H1 (cell line): ENCODE measurements around the gene TMEM117. TPM values are rescaled to one million over a fixed set of nuclear protein-coding genes. Genes with fewer than 3 reads are reported as not detected.

Experiments used
- CTCF ChIA-PET: fragments of 300-600 bp; sonication (Branson Sonifier 250); formaldehyde crosslinking; loops from one replicate; lab custom pipeline; 2021; ENCODE audit not compliant: partially characterized antibody; lab: Charles Lee
- POLR2A ChIA-PET: fragments of 300-600 bp; sonication (Branson Sonifier 250); formaldehyde crosslinking; loops from one replicate; lab custom pipeline; 2021; ENCODE audit warnings: inconsistent platforms; ENCODE audit not compliant: partially characterized antibody; lab: Charles Lee
- DNase-seq, 2 experiments: peaks; one replicate each; pipeline versions ENCODE4 v3.0.0 to v3.0.0-alpha.2; 2010 to 2022; ENCODE audit warnings: low spot score in 2 of 2, low read depth in 1 of 2, mixed read lengths in 1 of 2
- FAIRE-seq: peaks from 2 replicates; lab custom pipeline; 2011; peaks lifted over from hg19 to GRCh38; lab: Jason Lieb, UNC
- H2AFZ ChIP-seq: 2 replicates; pipeline ENCODE4 v1.8.1; 2012; ENCODE audit warnings: low read length, inconsistent platforms
- H2AK5ac ChIP-seq: 2 replicates; pipeline ENCODE4 v1.6.1; 2013; ENCODE audit warnings: low read depth, low read length
- H2BK120ac ChIP-seq: replicated peaks from 2 replicates; pipeline ENCODE3; 2013; ENCODE audit warnings: low read depth, low read length, inconsistent platforms
- H2BK12ac ChIP-seq: 2 replicates; pipeline ENCODE4 v1.6.1; 2013; ENCODE audit warnings: low read depth, low read length
- H2BK15ac ChIP-seq: 2 replicates; pipeline ENCODE4 v1.6.1; 2013; ENCODE audit warnings: low read length
- H2BK20ac ChIP-seq: 2 replicates; pipeline ENCODE4 v1.6.1; 2013; ENCODE audit warnings: low read length
- H2BK5ac ChIP-seq: 2 replicates; pipeline ENCODE4 v1.6.1; 2013; ENCODE audit warnings: low read depth, low read length
- H3K14ac ChIP-seq: 2 replicates; pipeline ENCODE4 v1.6.1; 2013; ENCODE audit warnings: inconsistent platforms; ENCODE audit not compliant: insufficient read length
- H3K18ac ChIP-seq: 2 replicates; pipeline ENCODE4 v1.6.1; 2013; ENCODE audit warnings: low read length; ENCODE audit errors: extremely low read depth
- H3K23ac ChIP-seq: 2 replicates; pipeline ENCODE4 v1.6.1; 2013; ENCODE audit warnings: inconsistent platforms; ENCODE audit not compliant: insufficient read length
- H3K23me2 ChIP-seq: 2 replicates; pipeline ENCODE4 v1.6.1; 2013; ENCODE audit warnings: low read depth, low read length
- H3K27ac ChIP-seq: 2 replicates; pipeline ENCODE4 v1.6.1; 2011; ENCODE audit warnings: low read depth, low read length, inconsistent platforms
- H3K27me3 ChIP-seq, 4 experiments: replicated peaks in 1 of 4; 1 replicate in 1 of 4; 2 replicates in 3 of 4; pipeline versions ENCODE4 v1.6.1 to v1.8.1; 2011 to 2013; ENCODE audit warnings: low read length in 3 of 4, mild to moderate bottlenecking in 3 of 4, inconsistent platforms in 2 of 4, mixed read lengths in 2 of 4, moderate library complexity in 1 of 4; ENCODE audit not compliant: control insufficient read depth in 3 of 4, insufficient read depth in 3 of 4; ENCODE audit errors: extremely low read depth in 1 of 4
- H3K36me3 ChIP-seq, 4 experiments: 2 replicates each; pipeline versions ENCODE4 v1.6.1 to v1.8.1; 2011 to 2013; ENCODE audit warnings: mild to moderate bottlenecking in 4 of 4, low read length in 3 of 4, moderate library complexity in 2 of 4, control low read depth in 1 of 4, inconsistent platforms in 1 of 4; ENCODE audit not compliant: insufficient read depth in 4 of 4, control insufficient read depth in 2 of 4
- H3K4ac ChIP-seq: replicated peaks from 2 replicates; pipeline ENCODE3; 2013; ENCODE audit warnings: low read length, low read depth, mixed read lengths, inconsistent platforms; ENCODE audit not compliant: insufficient read length
- H3K4me1 ChIP-seq, 4 experiments: replicated peaks in 1 of 4; 1 replicate in 1 of 4; 2 replicates in 3 of 4; pipeline versions ENCODE4 v1.6.1 to v1.8.1; 2011 to 2013; ENCODE audit warnings: low read length in 3 of 4, inconsistent platforms in 2 of 4, mixed read lengths in 1 of 4; ENCODE audit not compliant: insufficient read depth in 4 of 4, control insufficient read depth in 3 of 4
- H3K4me2 ChIP-seq, 2 experiments: 2 replicates each; pipeline versions ENCODE4 v1.6.1 to v1.8.1; 2011 to 2013; ENCODE audit warnings: low read depth in 2 of 2, low read length in 2 of 2, control low read depth in 1 of 2, inconsistent platforms in 1 of 2, mild to moderate bottlenecking in 1 of 2; ENCODE audit not compliant: insufficient read depth in 1 of 2
- H3K4me3 ChIP-seq, 4 experiments: fragments of 200-600, 300-600 bp in 1 of 4; sonication (generic), shearing (Covaris generic), sonication (Bioruptor Twin) in 1 of 4; 2 replicates each; pipeline versions ENCODE4 v1.5.1 to v1.8.1; 2011 to 2016; ENCODE audit warnings: low read length in 4 of 4, low read depth in 3 of 4, control low read depth in 2 of 4, inconsistent platforms in 2 of 4, mild to moderate bottlenecking in 2 of 4, mixed read lengths in 1 of 4, moderate library complexity in 1 of 4; ENCODE audit not compliant: insufficient read depth in 2 of 4; ENCODE audit errors: extremely low read depth in 1 of 4
- H3K56ac ChIP-seq: replicated peaks from 2 replicates; pipeline ENCODE3; 2013; ENCODE audit warnings: low read depth, mild to moderate bottlenecking, mixed read lengths, low read length, inconsistent platforms; ENCODE audit not compliant: insufficient read length
- H3K79me1 ChIP-seq: 2 replicates; pipeline ENCODE4 v1.6.1; 2013; ENCODE audit warnings: low read depth, low read length, control low read depth
- H3K79me2 ChIP-seq, 2 experiments: 2 replicates each; pipeline versions ENCODE4 v1.6.1 to v1.8.1; 2012 to 2013; ENCODE audit warnings: low read length in 2 of 2, mild to moderate bottlenecking in 2 of 2, inconsistent platforms in 1 of 2; ENCODE audit not compliant: insufficient read depth in 2 of 2, control insufficient read depth in 1 of 2
- H3K9ac ChIP-seq, 4 experiments: replicated peaks in 1 of 4; 1 replicate in 1 of 4; 2 replicates in 3 of 4; pipeline versions ENCODE4 v1.6.1 to v1.8.1; 2011 to 2013; ENCODE audit warnings: low read depth in 3 of 4, low read length in 3 of 4, control low read depth in 2 of 4, mild to moderate bottlenecking in 2 of 4, moderate library complexity in 2 of 4, inconsistent platforms in 1 of 4; ENCODE audit errors: extremely low read depth in 1 of 4
- H3K9me3 ChIP-seq, 2 experiments: 2 replicates each; pipeline versions ENCODE4 v1.6.1 to v1.8.1; 2012 to 2013; ENCODE audit warnings: mild to moderate bottlenecking in 2 of 2, moderate library complexity in 2 of 2, control low read depth in 1 of 2, inconsistent platforms in 1 of 2, low read depth in 1 of 2, low read length in 1 of 2, mixed read lengths in 1 of 2; ENCODE audit not compliant: insufficient read depth in 2 of 2
- H4K20me1 ChIP-seq, 2 experiments: replicated peaks in 1 of 2; 2 replicates each; pipeline versions ENCODE3 to v1.8.1; 2011 to 2013; ENCODE audit warnings: inconsistent platforms in 2 of 2, low read length in 2 of 2, mild to moderate bottlenecking in 1 of 2; ENCODE audit not compliant: insufficient read depth in 2 of 2, control insufficient read depth in 1 of 2
- H4K5ac ChIP-seq: 2 replicates; pipeline ENCODE4 v1.6.1; 2013; ENCODE audit warnings: low read length, low read depth, mixed read lengths, inconsistent platforms; ENCODE audit not compliant: insufficient read length
- H4K8ac ChIP-seq: 2 replicates; pipeline ENCODE4 v1.8.0; 2013; ENCODE audit warnings: mild to moderate bottlenecking, moderate library complexity, low read length, inconsistent platforms; ENCODE audit not compliant: insufficient read depth; ENCODE audit errors: extremely low read depth
- H4K91ac ChIP-seq: replicated peaks from 2 replicates; pipeline ENCODE3; 2013; ENCODE audit warnings: low read length, mixed read lengths, inconsistent platforms; ENCODE audit not compliant: insufficient read length
- ASH2L ChIP-seq: fragments of 200-600, 300-600 bp; sonication (generic); IDR thresholded peaks from one replicate; pipeline ENCODE4 v1.7.1; 2017; ENCODE audit warnings: low read length
- CBX8 ChIP-seq: fragments of 300-800, 300-1000 bp; sonication (generic); IDR thresholded peaks from 2 replicates; pipeline ENCODE4 v1.7.1; 2016; ENCODE audit warnings: low read depth, low read length, borderline replicate concordance
- CEBPB ChIP-seq: IDR thresholded peaks from 2 replicates; pipeline ENCODE4 v1.6.1; 2012; ENCODE audit warnings: low read depth, low read length
- CREB1 ChIP-seq: IDR thresholded peaks from 2 replicates; pipeline ENCODE4 v1.6.1; 2012; ENCODE audit warnings: inconsistent platforms
- CTBP2 ChIP-seq: IDR thresholded peaks from 2 replicates; pipeline ENCODE4 v1.7.0; 2011; ENCODE audit warnings: borderline replicate concordance, mild to moderate bottlenecking, moderate library complexity, mixed read lengths, low read length; ENCODE audit not compliant: insufficient read depth, insufficient read length
- RBBP5 ChIP-seq: IDR thresholded peaks from 2 replicates; pipeline ENCODE4 v1.7.1; 2012; ENCODE audit warnings: low read depth, mild to moderate bottlenecking, inconsistent platforms, low read length, moderate library complexity, borderline replicate concordance
- SAP30 ChIP-seq: fragments of 300-600 bp; sonication (generic); IDR thresholded peaks from 2 replicates; pipeline ENCODE4 v1.7.1; 2012; ENCODE audit warnings: low read length, moderate library complexity, mild to moderate bottlenecking, inconsistent platforms; ENCODE audit not compliant: insufficient read depth, insufficient replicate concordance
- SP4 ChIP-seq: IDR thresholded peaks from 2 replicates; pipeline ENCODE4 v1.6.1; 2012; ENCODE audit warnings: low read length, inconsistent platforms
- SUZ12 ChIP-seq: fragments of 200-600 bp; sonication (generic); IDR thresholded peaks from 2 replicates; pipeline ENCODE4 v1.6.1; 2012; ENCODE audit warnings: mild to moderate bottlenecking, inconsistent platforms, low read length, moderate library complexity, mixed read lengths
- TCF12 ChIP-seq: IDR thresholded peaks from 2 replicates; pipeline ENCODE4 v1.6.1; 2011; ENCODE audit warnings: low read depth, mild to moderate bottlenecking, low read length
- ZNF274 ChIP-seq: IDR thresholded peaks from 2 replicates; pipeline ENCODE4 v1.7.0; 2012; ENCODE audit warnings: low read length, borderline replicate concordance; ENCODE audit errors: extremely low read depth
- WGBS, 2 experiments: shearing (Covaris generic) in 1 of 2; methylation state at CpG; one replicate each; pipeline versions ENCODE4 v1.1.6 to v1.1.7; 2013 to 2015; ENCODE audit warnings: low lambda C conversion rate in 2 of 2, mixed read lengths in 2 of 2, inconsistent platforms in 1 of 2, low coverage in 1 of 2, missing lambda C conversion rate in 1 of 2; ENCODE audit not compliant: insufficient replicate concordance in 2 of 2, insufficient coverage in 1 of 2, insufficient read length in 1 of 2; ENCODE audit errors: extremely low coverage in 1 of 2, missing lambda C conversion rate in 1 of 2; 5-methylcytosine and 5-hydroxymethylcytosine counted together
- polyA plus RNA-seq, 7 experiments: library from polyadenylated mRNA; depleted of rRNA in 3 of 7; stranded (reverse) in 5 of 7; unstranded in 2 of 7; fragments of >200 nt in 5 of 7; fragments of 200-250 nt in 2 of 7; gene quantifications; 1 replicate in 5 of 7; 2 replicates in 1 of 7; 4 replicates in 1 of 7; pipeline versions ENCODE4 v1.2.1 to v1.2.3, GENCODE V29; 2011 to 2013; ENCODE audit warnings: missing spikeins in 2 of 7, mixed read lengths in 2 of 7
- total RNA-seq: library from RNA; stranded (reverse); fragmentation: NEBNext Ultra II Directional; extraction: Animal tissue kit (Norgen Biotek cat#: 25700); gene quantifications from 2 replicates; pipeline ENCODE4 v1.2.1, GENCODE V29; 2021
- TF ChIP-seq, protein P1 (sequence below): IDR thresholded peaks from 2 replicates; pipeline ENCODE4 v1.6.1; 2011; ENCODE audit warnings: low read depth, mild to moderate bottlenecking, low read length; ENCODE audit not compliant: insufficient read depth
- TF ChIP-seq, protein P2 (sequence below): IDR thresholded peaks from 2 replicates; pipeline ENCODE4 v1.6.1; 2011; ENCODE audit warnings: low read length, improper control_type of control experiment

The TMEM117 gene
- total and polyA plus RNA-seq, 2 of the 8 experiments (the other 6 are each of a cell fraction or from before 2014, with no cell fraction given) = 0.80 to 1.4 TPM

DNA sequence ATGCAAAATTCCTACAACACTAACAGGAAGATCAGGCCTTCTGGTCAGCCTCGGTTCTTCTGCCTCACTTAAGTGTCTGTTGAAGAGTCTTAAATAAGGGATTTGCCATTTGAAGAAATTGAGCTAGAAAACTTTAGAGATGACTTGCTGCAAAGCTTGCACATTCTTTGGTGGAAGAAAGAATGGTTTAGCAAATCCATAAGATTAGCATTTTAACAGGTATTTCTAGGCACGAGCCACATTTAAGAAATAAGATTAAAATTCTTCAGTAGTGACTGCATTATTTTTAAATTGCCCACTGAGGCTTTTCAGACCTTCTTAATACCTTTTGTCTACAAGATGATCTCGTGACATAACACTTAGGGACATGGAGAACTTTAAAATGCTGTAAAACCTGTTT is 327.1 kb downstream of the TMEM117 start:
- ChIA-PET CTCF (interaction anchor here (0.9 kb wide), 1 partner anchor 16 kb away, joined by 3 read pairs; no protein-coding TSS in a partner anchor), POLR2A (no interaction called here)
- no peak overlapping the region for H3K4ac ChIP-seq
- no peak overlapping the region for H4K91ac ChIP-seq
- no peak overlapping the region for H2BK120ac ChIP-seq
- H3K79me2 ChIP-seq = no peaks in the 10 kb centered on the region
- no peak overlapping the region for H3K4me2 ChIP-seq
- WGBS, 2 experiments = 86% methylated on average over 3 of the region's 3 CpGs; no CpG with 5 or more reads in 1 of the 2 experiments
- H2BK5ac ChIP-seq = no peak overlapping the region
- no peaks in the 10 kb centered on the region for H3K4me1 ChIP-seq
- H3K14ac ChIP-seq = no peak overlapping the region
- no peaks in the 10 kb centered on the region for H3K27me3 ChIP-seq
- no peak overlapping the region for H3K23ac ChIP-seq
- no peaks in the 10 kb centered on the region for H3K23me2 ChIP-seq
- H3K9me3 ChIP-seq = no peaks in the 10 kb centered on the region
- H4K8ac ChIP-seq = no peak overlapping the region
- DNase-seq (no peak), FAIRE-seq (no peak)
- H3K36me3 ChIP-seq = 0 out of 8 replicates have a peak, but pooled peaks cover 0 to 2% (median 0%) of the 10 kb centered on the region in 4 experiments
- no peak overlapping the region for H2BK20ac ChIP-seq
- no peak overlapping the region for H4K5ac ChIP-seq
- H3K9ac ChIP-seq = no peak overlapping the region
- no peak overlapping the region for H2BK15ac ChIP-seq
- no peak overlapping the region for H3K18ac ChIP-seq
- H3K56ac ChIP-seq = no peak overlapping the region
- H2BK12ac ChIP-seq = no peak overlapping the region
- H3K79me1 ChIP-seq = no peaks in the 10 kb centered on the region
- no peak overlapping the region for H2AK5ac ChIP-seq
- H4K20me1 ChIP-seq = no peaks in the 10 kb centered on the region
- H2AFZ ChIP-seq = no peak overlapping the region
- H3K27ac ChIP-seq = no peak overlapping the region
- no peak overlapping the region for H3K4me3 ChIP-seq
- TF ChIP-seq ZNF274 (no peak), CBX8 (no peak), SUZ12 (no peak), SP4 (no peak), RBBP5 (no peak), CEBPB (no peak), TCF12 (no peak), CREB1 (no peak), SAP30 (no peak), ASH2L (no peak), CTBP2 (no peak)
- TF ChIP-seq, protein P1, sequence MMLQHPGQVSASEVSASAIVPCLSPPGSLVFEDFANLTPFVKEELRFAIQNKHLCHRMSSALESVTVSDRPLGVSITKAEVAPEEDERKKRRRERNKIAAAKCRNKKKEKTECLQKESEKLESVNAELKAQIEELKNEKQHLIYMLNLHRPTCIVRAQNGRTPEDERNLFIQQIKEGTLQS = no peak
- TF ChIP-seq, protein P2, sequence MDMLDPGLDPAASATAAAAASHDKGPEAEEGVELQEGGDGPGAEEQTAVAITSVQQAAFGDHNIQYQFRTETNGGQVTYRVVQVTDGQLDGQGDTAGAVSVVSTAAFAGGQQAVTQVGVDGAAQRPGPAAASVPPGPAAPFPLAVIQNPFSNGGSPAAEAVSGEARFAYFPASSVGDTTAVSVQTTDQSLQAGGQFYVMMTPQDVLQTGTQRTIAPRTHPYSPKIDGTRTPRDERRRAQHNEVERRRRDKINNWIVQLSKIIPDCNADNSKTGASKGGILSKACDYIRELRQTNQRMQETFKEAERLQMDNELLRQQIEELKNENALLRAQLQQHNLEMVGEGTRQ = no peak
